DMS114 treated with DMSO at 0.1 percent for 48 hours (cell line): ENCODE results near the gene MCC.
"Not testable (repeated sequence)": the region's sequence is repeated elsewhere in the genome, so short reads cannot be mapped to it uniquely, and the experiment has no call there.

ENCODE experiments used
- DNase-seq: peaks from one replicate; lab custom pipeline; 2025; ENCODE audit not compliant: unreplicated experiment; lab: John Stamatoyannopoulos, UW

Gene MCC

GRCh38 chr5:113491022-113491421 is 2.8 kb upstream of the MCC start:
- no peak for DNase-seq

DNA sequence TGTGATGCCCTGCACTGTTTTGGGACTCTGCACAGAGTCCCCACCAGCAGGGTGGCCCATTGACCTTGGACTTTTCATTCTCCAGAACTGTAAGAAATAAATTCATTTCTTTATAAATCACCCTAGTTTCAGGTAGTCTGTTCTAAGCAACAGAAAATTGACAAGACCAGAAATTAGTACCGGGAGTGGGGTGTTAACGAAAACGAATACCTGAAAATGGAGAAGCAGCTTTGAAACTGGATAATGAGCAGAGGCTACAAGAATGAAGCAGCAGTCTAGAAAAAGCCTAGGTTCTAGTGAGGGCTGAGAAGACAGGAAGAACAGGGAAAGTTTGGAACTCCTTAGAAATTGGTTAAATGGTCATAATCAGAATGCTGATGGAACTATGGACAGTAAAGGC is 2.1 kb upstream of the MCC start:
- no peak for DNase-seq

DNA sequence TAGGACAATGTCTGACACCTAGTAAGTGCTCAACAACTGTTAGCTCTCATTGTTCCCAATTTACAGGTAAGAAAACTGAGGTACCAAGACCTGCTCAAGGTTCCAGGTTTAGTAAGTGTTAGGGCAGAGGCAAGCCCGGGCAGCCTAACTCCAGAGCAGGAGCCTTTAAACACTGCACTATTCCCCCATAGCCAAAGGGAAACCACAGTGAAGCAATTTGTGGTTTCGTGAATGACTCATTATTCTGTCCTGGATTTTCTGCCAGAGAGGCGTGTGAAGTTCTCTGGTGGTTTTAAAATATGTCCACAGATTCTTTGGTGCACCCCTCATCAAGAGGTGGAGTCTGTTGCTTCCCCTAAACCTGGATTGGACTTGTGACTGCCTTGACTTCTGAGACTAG is 1.0 kb upstream of the MCC start:
- no peak for DNase-seq

GRCh38 chr5:113488645-113489184 is 462 bp upstream of the MCC start:
- DNase-seq = no peak

DNA sequence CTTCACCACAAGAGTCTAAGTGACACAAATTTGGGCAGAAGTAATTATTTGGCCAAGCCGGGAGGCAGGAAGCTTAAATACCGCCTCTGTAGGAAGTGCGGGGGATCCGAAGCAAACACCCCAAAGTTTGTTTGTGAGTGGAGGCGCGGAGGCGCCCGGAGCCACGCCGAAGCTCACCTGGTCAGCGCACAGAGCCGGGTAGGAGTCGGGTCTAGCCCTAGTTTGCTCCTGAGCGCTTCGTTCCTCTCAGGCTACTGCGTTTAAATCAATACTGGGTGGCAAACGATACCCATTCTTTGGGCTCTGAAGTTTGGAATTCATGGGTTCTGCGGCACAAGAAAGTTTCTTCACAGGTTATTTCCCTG is 855 bp downstream of the MCC start:
- no peak for DNase-seq

DNA sequence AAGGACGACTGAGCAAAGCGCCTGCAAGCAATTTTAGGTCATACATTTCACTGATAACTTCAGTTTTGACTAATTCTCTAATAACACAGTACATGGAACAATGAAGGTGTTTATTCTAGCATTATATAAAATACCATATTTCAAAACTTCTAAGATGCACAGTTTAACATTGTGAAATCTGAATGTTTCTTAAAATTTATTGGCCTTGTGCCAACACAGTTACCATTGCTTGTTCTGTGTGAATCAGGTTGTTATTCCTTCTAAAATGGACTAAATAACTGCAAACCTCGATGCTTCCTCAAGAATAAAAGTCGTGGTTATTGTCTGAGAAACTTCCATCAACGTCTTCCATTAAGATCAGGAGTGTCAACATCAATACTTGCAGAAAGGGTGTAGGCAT is 8.0 kb downstream of the MCC start:
- DNase-seq = no peak

- DNase-seq = no peak
Measured at GRCh38 chr5:113478691-113479090, 9.6 kb downstream of the MCC start.

- DNase-seq = no peak
Measured at GRCh38 chr5:113474100-113474728, 14.0 kb downstream of the MCC start.

DNA sequence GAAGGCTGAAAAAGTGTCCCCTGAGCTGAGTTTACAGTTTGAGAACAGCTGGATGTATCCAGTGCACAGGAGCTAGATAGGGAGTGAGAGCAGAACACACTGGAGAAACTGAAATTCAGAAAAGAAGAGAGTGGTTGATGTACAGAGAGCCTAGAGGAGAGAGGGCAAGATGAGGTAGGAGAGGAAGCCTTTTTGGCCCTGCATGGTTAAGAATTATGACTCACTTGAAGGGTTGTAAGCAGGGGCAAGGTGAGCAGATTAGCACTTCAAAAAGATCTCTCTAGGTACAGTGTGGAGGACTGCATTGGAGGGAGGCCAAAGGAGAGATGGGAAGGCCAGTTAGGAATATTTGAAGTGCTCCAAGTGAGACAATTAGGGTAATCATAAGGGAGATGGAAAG is 25.2 kb downstream of the MCC start:
- DNase-seq = no peak

- DNase-seq = not testable (repeated sequence)
Measured at GRCh38 chr5:113457106-113457505, 31.1 kb downstream of the MCC start.

DNA sequence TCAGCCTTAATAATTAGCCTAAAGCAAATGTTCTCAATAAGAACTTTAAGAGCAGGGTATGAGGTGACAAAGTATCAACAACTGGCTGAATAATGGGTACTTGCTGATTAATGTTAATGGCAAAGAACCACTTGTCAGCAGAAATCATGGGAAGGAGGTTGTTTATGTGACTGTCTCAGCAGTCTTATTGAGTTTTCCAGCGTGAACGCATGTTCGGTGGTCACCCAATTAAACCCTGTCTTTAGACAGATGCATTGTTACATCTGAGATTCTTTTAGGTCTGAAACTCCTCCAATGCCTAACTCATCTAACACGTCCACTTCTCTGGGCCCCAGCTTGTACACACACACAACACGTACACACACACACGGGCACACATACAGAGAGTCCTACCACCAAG is 35.3 kb downstream of the MCC start:
- no peak for DNase-seq

- no peak for DNase-seq
Measured at GRCh38 chr5:113451797-113452196, 36.5 kb downstream of the MCC start.

DNA sequence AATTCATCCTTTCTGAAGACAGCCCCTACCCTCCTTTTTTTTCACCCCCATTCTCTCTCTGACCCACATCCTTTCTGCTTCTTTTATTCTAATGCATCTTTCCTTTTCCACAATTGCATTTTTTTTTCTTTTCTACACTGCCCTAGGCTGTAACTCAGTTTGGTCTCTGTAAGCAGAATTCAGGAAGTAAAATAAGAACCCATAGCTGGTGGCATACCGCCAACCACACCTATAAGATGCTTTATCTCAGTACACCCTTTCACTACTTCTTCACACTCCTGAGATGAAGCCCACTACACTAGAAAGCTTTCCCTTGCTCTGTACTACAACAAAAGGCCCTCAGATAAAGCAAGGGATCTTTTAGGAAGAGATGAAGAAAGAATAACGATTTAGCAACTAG is 37.3 kb downstream of the MCC start:
- DNase-seq = no peak

DNA sequence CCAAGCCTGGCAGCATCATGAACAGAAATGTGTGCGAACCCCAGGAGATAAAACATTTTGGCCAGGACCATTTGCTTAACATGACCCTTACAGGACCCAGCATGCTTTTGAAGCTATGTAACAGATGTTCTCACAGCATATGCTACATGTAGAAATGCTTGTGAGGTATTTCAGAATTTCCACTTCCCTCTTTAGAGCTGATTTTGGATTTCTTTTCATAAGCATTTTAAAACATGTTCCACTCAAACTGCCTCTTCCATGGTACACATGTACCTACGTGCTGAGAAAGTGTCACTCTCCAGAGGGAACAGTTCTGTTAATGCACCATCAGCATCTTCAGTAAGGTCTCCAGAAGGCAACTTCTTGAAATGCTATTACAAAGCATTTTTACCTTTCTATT is 37.8 kb downstream of the MCC start:
- no peak for DNase-seq

DNA sequence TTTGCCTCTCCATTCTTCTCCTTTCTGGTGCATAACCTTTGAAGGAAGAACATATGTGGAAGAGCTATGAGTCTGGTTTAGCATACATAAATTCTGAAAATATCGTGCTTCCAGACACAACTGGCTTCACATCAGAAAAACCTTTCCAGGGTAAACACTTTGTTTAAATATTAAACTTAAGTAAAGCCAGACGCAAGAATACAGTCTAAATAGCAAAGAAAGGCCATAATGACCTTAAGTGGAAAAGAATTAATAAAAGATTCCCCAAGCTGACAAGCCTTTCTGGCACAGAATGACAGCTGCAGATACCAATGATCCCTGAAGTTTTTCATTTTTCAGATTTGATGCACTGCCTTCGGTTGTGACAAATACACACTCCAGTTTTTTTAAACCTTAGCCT is 40.0 kb downstream of the MCC start:
- DNase-seq = no peak

- peak; percentile 12 for DNase-seq
Measured at GRCh38 chr5:113447498-113448050, 40.7 kb downstream of the MCC start.

GRCh38 chr5:113446358-113446927 is 41.8 kb downstream of the MCC start:
- DNase-seq = no peak

DNA sequence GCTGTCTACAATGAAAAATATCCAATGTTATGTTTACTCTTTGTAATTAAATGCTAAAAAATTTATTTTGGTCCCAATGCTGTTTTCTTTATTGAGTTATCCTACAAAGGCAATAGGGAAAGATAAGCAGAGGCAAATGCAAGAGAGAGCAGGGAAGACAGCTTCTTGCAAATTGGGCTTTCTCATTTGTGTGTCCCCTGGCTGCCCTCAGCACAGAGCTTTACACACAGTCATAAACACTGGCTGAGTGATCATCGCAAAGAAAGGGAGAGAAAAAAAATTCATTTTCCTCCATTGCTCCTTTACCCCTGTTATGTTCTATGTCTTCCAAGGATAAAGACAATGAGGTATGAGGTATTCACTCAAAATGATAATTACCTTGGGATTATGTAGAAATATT is 51.1 kb downstream of the MCC start:
- no peak for DNase-seq

DNA sequence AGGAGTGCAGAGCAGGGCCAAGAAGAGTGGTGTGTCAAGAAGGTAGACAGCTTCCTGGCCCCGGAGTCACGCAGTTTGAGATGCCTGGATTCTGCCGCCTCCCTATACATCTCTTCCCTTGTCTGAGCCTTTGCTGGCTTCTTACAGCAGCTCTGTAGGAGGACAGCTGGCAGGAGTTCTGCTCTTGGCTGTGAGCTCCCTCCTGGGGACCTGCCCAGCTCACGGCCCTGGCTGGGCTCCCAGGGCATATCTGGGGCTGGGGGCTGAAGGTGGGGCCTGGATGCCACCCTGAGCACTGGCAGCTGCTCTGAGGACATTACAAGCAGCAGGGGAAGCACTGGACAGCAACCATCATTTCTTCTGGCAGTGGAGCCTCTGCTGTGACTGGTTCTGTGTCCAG is 52.7 kb downstream of the MCC start:
- DNase-seq = no peak

DNA sequence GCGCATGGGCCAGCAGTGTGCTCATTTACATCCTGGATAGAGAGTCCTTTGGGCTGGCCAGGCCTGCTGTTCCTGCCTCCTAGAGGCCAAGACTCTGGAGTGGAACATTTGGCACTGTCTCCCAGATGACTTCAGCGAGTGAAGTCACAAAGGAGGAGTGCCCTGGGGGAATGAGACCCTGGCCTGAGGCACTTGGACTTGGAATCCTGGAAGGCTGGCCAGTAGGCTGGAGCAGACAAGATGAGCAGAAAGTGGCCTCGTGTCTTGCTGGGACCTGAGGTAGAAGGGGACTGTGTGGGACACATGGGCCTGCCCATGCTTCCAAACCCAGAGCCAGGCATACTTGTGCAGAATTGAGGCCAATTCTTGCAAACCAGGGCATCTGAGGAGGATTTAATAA is 53.4 kb downstream of the MCC start, which contains the start of gene TSSK1B:
Gene TSSK1B (minus strand): TSS at position 101 of the 400 bp plus-strand sequence. CDS start 150 bp downstream, outside the sequence.
- no peak for DNase-seq

GRCh38 chr5:113433862-113434612 is 54.2 kb downstream of the MCC start:
- no peak for DNase-seq

DNA sequence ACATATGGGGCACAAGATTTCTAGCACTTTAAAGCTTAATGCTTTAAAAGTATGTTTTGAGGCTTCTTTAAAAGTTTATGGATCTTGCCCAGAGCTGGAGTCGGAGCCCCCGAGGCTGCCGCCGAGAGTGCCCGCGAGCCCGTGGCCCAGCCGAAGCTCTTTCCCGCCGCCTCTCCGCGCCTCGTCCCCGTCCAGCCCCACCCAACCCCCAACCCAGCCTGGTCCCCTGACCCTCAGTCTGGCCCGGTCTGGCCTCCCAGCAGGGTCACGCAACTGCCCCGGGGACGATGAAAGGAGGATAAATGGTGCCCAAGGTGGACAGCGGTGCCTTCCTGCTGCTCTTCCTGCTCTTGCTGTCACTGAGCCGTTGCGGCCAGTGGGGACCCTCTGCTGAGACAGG is 55.2 kb downstream of the MCC start:
- no peak for DNase-seq
